BE2C (cell line): Measurements from ENCODE around the gene PRKD2.
"Not testable (repeated sequence)": the region's sequence is repeated elsewhere in the genome, so short reads cannot be mapped to it uniquely, and the experiment has no call there.

ENCODE experiments used
- DNase-seq: peaks from one replicate; pipeline ENCODE4 v3.0.0-alpha.2; 2020
- H3K27me3 ChIP-seq: fragments of 250-450 bp; sonication (Bioruptor Pico); 2 replicates; pipeline ENCODE4 v1.5.1; 2020; ENCODE audit warnings: mild to moderate bottlenecking
- H3K36me3 ChIP-seq: fragments of 250-450 bp; sonication (Bioruptor Pico); 2 replicates; pipeline ENCODE4 v1.5.1; 2020; ENCODE audit warnings: mild to moderate bottlenecking
- H3K4me1 ChIP-seq: fragments of 250-450 bp; sonication (Bioruptor Pico); 2 replicates; pipeline ENCODE4 v1.5.1; 2020
- H3K4me3 ChIP-seq: 2 replicates; pipeline ENCODE4 v1.5.1; 2011; ENCODE audit warnings: low read depth, low read length
- H3K9me3 ChIP-seq: fragments of 250-450 bp; sonication (Bioruptor Pico); 2 replicates; pipeline ENCODE4 v1.5.1; 2020
- TF ChIP-seq, protein P1 (sequence below): IDR thresholded peaks from 2 replicates; pipeline ENCODE4 v1.5.1; 2012; ENCODE audit warnings: mild to moderate bottlenecking, low read depth, low read length

Gene PRKD2

DNA sequence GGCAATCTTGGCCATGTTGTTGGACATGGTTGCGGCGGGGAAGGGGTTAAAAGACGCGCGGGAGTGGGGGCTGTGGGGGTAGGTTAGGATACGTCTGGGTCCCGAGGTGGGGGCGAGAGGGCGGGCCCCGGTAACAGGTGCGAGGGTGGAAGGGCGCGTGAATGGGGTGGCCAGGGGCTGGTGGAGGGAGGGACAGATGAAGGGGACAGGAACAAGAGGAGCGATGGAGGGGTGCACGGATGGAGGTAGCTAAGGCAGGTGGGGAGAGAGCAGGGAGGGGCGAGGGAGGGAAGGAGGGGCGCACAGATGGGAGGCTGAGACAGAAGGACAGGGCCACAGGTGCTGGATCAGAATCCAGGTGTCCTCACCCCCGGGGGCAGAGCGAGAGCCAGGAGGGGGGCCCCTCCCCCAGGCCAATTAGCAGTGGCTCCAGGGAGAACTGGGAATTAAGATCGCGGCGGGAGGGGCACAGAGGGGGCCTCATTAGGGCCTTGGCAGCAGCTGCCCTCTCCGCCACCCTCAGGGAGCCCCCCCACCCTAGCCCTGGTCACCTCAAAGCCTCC is 82.2 kb downstream of the PRKD2 start:
- Histone ChIP-seq H3K36me3 (no peaks in the 10 kb centered on the region), H3K4me1 (peaks cover 33% of the 10 kb centered on the region), H3K27me3 (no peaks in the 10 kb centered on the region), H3K9me3 (no peaks in the 10 kb centered on the region), H3K4me3 (peak overlapping the region; percentile 48)
- TF ChIP-seq, protein P1, sequence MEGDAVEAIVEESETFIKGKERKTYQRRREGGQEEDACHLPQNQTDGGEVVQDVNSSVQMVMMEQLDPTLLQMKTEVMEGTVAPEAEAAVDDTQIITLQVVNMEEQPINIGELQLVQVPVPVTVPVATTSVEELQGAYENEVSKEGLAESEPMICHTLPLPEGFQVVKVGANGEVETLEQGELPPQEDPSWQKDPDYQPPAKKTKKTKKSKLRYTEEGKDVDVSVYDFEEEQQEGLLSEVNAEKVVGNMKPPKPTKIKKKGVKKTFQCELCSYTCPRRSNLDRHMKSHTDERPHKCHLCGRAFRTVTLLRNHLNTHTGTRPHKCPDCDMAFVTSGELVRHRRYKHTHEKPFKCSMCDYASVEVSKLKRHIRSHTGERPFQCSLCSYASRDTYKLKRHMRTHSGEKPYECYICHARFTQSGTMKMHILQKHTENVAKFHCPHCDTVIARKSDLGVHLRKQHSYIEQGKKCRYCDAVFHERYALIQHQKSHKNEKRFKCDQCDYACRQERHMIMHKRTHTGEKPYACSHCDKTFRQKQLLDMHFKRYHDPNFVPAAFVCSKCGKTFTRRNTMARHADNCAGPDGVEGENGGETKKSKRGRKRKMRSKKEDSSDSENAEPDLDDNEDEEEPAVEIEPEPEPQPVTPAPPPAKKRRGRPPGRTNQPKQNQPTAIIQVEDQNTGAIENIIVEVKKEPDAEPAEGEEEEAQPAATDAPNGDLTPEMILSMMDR, result no peak
- DNase-seq, result no peak

GRCh38 chr19:46634045-46634655 is 82.8 kb downstream of the PRKD2 start:
- TF ChIP-seq, protein P1, result no peak
- Histone ChIP-seq H3K4me3 (peak overlapping the region; percentile 48), H3K27me3 (no peaks in the 10 kb centered on the region), H3K9me3 (no peaks in the 10 kb centered on the region), H3K4me1 (peaks cover 33% of the 10 kb centered on the region), H3K36me3 (no peaks in the 10 kb centered on the region)
- DNase-seq, result peak; percentile 89

- Histone ChIP-seq H3K36me3 (no peaks in the 10 kb centered on the region), H3K4me1 (peaks cover 35% of the 10 kb centered on the region), H3K27me3 (no peaks in the 10 kb centered on the region), H3K4me3 (no peak overlapping the region), H3K9me3 (no peaks in the 10 kb centered on the region)
- TF ChIP-seq, protein P1, result no peak
- DNase-seq, result no peak
Observed at GRCh38 chr19:46633130-46633529, 83.8 kb downstream of the PRKD2 start.

DNA sequence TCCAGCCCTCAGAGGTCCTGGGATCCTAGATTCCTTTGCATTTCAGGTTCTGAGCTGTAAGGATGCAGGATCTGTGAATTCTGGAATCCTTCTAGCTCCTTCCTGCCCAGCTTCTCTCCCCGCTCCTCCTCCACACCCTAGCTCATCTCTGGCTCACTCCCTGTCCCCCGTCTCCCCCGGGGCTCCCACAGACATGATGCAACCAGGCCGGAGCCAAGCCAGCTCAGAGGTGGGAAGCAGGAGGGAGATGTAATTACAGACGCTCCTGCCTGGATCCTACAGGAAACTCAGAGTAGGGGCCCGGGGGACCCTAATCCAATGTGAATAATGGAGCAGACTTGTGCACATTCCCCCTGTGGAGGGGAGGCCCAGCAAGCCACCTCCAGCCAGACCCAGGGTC is 85.4 kb downstream of the PRKD2 start:
- H3K27me3 ChIP-seq, result no peaks in the 10 kb centered on the region

DNA sequence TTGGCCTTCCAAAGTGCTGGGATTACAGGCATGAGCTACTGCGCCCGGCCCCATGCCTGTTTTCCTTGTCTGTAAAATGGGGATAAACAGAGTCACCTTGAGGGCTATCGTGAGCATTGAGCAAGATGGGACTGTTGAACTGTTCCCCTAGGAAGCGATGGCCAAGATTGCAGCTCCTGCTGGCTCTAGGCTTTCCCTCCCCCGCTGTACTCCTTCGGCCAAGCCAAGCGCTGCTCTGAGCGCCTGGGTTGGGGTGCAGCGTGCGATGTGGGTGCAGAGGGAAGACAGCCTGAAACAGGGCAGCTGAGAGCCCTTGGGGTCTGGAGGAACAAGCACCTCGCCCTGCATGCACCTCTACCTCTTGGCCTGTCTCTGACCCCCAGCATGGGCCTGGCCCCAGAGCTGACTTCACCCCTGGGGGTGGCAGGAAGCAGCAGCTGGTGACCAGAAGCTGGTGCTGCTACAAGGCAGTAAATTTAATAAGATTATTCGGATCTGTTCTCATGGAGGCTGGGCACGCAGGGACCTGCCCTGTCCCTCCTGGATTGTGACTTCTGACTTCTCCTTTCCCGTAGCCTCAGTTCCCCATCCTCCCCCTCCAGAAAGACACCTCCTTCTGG is 86.2 kb downstream of the PRKD2 start:
- Histone ChIP-seq H3K9me3 (no peaks in the 10 kb centered on the region), H3K4me1 (peaks cover 47% of the 10 kb centered on the region), H3K36me3 (no peaks in the 10 kb centered on the region), H3K4me3 (no peak overlapping the region), H3K27me3 (no peaks in the 10 kb centered on the region)
- TF ChIP-seq, protein P1, result no peak
- DNase-seq, result peak; percentile 79

More for the DNA sequence above, 85.4 kb downstream of the PRKD2 start:
- Histone ChIP-seq H3K4me1 (peaks cover 40% of the 10 kb centered on the region), H3K9me3 (no peaks in the 10 kb centered on the region), H3K4me3 (no peak overlapping the region), H3K36me3 (no peaks in the 10 kb centered on the region)
- TF ChIP-seq, protein P1, result no peak
- peak; percentile 43 for DNase-seq

GRCh38 chr19:46629546-46630025 is 87.3 kb downstream of the PRKD2 start:
- H3K4me1 ChIP-seq, result peaks cover 48% of the 10 kb centered on the region
- no peaks in the 10 kb centered on the region for H3K9me3 ChIP-seq
- TF ChIP-seq, protein P1, result no peak
- no peaks in the 10 kb centered on the region for H3K27me3 ChIP-seq
- DNase-seq, result peak; percentile 86
- no peak overlapping the region for H3K4me3 ChIP-seq
- no peaks in the 10 kb centered on the region for H3K36me3 ChIP-seq

DNA sequence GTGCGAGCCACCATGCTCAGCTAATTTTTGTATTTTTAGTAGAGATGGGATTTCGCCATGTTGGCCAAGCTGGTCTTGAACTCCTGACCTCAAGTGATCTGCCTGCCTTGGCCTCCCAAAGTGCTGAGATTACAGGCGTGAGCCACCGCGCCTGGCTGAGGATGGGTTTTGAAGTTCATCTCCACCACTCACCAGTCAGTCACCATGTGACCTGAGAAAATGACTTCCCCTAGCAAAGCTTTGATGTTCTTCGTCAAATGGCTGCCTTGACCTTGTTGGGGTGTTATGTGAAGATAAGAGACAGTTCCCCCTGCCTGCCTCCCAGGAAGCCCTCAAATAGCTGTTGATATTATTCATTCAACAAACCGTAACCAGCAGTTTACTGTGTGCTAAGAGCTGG is 87.9 kb downstream of the PRKD2 start:
- H3K9me3 ChIP-seq, H3K36me3 ChIP-seq, DNase-seq, H3K4me3 ChIP-seq, H3K27me3 ChIP-seq: not testable (repeated sequence)
- peaks cover 46% of the 10 kb centered on the region for H3K4me1 ChIP-seq
